ENCODE data around the gene SPRR2G.
"Not testable (repeated sequence)": the region's sequence is repeated elsewhere in the genome, so short reads cannot be mapped to it uniquely, and the experiment has no call there.

The SPRR2G gene

DNA sequence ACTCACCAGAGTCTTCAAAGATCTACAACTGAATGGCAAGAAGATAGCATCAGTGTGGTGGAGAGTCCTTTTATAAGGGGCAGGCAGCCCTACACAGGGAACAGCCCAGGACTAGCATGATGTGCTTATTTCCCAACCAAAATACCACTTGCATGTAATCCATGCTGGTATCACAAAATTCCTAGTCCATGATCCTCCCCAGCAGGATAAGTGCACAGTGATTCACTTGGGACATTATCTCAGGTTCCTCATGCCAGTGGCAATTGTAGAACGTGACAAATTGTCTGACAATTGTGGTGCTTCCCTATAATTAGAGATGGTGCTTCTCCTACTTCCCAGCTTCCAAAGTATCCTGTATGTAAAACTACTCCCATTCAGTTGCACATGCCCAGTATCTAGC is at the start of gene SPRR2G:
TSS of gene SPRR2G (minus strand) at position 45 of the 400 bp plus-strand sequence. CDS start 780 bp downstream, outside the sequence.
- no peak for DNase-seq

GRCh38 chr1:153195216-153195615 is 44.5 kb upstream of the SPRR2G start:
- DNase-seq = no peak

DNA sequence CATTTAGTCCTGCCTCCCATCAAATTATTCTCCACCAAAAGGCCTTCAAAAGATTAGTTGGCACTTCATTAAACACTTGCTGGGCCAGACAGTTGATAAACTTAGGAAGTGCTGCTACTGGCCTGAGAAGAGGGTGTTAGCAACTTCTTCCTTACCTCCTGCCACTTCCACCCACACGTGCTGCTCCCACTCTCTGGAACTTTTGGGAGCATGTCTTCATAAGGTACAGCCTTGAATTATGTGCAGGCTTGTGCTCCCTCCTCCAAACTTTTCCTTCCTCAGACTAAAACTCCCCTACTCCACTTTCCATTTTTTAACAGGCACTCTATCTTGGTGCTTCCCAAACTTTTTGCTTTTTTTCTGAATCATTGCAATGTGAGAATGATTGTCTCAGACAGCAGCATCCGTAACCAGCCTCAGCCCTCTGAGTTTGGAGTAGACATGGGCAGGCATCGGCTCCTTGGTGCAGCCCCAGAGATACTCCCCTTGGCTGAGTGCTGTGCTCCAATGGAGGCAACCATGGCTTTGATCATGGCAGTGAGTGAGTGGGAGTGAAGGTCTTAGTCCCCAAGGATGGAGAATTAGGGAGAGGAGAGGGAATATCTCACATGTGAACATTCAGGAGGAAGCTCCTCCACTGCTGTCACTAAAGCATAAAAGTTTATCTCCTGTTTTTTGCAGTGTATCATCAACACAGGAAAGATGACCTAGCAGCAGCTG is 43.8 kb upstream of the SPRR2G start:
- DNase-seq = no peak

GRCh38 chr1:153192697-153193096 is 42.0 kb upstream of the SPRR2G start:
- no peak for DNase-seq

DNA sequence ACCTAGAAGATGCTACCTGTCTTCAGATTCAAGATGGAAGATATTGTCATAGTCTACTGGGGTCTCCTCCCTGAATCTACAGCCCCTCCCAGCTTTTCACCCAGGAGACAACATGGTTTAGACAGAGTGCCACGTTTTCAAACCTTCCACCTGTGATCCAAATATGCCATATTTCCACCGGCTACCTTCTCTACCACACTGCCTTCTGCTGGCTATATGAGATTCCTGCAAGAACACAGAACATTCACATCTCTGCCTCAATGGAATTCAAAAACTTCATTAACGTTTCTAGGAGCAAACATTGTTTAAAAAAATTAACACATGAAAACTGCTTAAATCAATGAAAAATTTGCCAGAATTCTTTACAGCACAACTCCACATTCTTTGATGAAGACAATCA is 39.7 kb upstream of the SPRR2G start:
- DNase-seq = no peak

GRCh38 chr1:153188301-153188700 is 37.6 kb upstream of the SPRR2G start:
- DNase-seq = not testable (repeated sequence)

GRCh38 chr1:153180556-153180955 is 29.9 kb upstream of the SPRR2G start:
- no peak for DNase-seq

GRCh38 chr1:153178922-153179321 is 28.2 kb upstream of the SPRR2G start:
- no peak for DNase-seq

- no peak for DNase-seq
These were observed 23.9 kb upstream of the SPRR2G start for GRCh38 chr1:153174624-153175023.

DNA sequence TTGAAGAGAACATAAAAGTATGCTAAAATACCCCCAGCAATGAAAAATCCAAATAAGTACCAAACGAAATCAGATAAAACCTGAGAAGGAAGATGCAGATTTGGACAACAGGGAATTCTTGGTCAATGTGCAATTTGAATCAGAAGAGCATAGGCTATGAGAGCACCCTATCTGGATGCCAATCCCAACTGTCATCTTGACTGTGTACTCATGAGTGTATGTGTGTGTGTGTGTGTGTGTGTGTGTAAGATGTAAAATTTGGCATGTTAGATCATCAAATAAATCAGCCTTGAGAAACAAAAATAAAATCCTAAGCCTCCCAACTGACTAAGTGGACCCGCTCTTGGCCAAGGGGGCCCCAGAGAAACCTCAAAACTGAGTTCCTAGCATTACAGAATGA is 18.0 kb upstream of the SPRR2G start:
- DNase-seq = no peak

GRCh38 chr1:153155541-153155940 is 4.9 kb upstream of the SPRR2G start:
- DNase-seq = no peak

GRCh38 chr1:153152481-153152880 is 1.8 kb upstream of the SPRR2G start:
- DNase-seq = no peak

GRCh38 chr1:153141377-153141776 is 9.3 kb downstream of the SPRR2G start:
- DNase-seq = no peak

GRCh38 chr1:153140484-153140883 is 10.2 kb downstream of the SPRR2G start:
- DNase-seq = no peak

GRCh38 chr1:153133743-153134142 is 16.9 kb downstream of the SPRR2G start:
- DNase-seq = no peak

- no peak for DNase-seq
These were observed 17.4 kb downstream of the SPRR2G start for GRCh38 chr1:153133267-153133666.

DNA sequence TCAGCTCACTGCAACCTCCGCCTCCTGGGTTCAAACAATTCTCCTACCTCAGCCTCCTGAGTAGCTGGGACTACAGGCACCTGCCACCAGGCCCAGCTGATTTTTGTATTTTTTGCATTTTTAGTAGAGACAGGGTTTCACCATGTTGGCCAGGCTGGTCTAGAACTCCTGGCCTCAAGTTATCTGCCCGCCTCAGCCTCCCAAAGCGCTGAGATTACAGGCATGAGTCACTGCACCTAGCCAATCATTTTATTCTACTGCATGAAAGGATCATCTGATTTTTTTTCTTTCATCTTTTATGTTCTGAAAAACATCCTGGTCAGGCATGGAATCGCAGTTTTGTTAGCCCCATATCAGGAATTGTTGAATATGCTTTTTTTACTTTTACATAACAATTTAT is 22.0 kb downstream of the SPRR2G start:
- DNase-seq = not testable (repeated sequence)

GRCh38 chr1:153127296-153127695 is 23.4 kb downstream of the SPRR2G start:
- DNase-seq = no peak

DNA sequence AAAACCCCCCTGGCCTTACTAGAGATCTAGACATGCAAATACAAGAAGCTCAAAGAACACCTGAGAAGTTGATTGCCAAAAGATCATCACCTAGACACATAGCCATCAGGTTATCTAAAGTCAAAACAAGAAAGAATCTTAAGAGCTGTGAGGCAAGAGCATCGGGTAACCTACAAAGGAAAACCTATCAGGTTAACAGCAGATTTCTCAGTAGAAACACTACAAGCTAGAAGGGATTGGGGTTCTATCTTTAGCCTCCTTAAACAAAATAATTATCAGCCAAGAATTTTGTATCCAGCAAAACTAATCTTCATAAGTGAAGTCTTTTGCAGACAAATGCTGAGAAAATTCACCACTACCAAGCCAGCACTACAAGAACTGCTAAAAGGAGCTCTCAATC is 25.2 kb downstream of the SPRR2G start:
- no peak for DNase-seq

GRCh38 chr1:153123793-153124192 is 26.9 kb downstream of the SPRR2G start:
- DNase-seq = not testable (repeated sequence)

DNA sequence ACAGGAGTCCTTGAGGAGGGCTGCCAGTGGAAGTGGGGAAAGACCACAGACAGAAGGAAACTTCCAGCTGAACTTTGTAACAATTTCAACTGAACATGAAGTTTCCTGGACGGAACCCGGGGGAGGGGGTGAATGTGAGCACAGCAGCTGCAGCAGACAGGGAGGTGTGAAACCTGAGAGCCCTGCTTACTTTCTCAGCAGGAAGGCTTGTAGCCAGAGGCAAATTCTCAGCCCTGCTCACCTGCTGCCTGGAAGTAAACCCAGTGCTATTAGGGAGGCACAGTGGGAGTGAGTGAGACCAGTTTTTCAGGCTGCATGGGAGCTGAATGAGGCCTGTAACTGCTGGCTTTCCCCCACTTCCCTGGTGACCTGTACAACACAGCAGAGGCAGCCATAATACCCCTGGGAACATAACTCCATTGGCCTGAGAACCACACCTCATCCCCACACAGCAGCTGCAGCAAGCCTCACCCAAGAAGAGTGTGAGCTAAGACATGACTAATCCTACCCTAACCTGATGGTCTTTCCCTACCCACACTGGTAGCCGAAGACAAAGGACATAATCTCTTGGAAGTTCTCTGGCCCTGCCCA is 27.8 kb downstream of the SPRR2G start:
- no peak for DNase-seq

GRCh38 chr1:153120945-153121344 is 29.7 kb downstream of the SPRR2G start:
- DNase-seq = no peak

DNA sequence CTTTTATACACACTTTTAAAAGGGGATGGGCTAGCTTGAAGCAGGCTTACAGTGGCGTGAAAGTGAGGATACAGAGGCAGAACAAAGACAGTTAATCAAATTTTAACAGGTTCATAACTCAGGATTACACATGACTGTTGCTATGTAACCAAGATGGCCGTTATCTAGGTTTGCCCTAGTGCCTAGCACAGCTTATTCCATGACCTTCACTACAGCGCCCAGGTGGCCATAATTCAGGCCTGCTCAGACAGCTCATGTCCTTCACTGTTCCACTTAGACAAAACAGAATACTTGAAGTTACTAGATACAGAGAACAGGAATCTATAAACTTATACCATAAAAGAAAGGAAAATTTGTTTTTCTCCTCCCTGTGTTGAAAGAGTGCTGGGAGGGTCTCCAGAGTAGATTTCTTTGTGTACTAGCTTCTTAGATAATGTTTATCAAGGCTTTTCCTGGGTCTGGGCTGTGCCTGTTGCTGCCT is 31.2 kb downstream of the SPRR2G start:
- DNase-seq = no peak
